HG02884 (cell line): Measurements from ENCODE around the gene FIGNL1.

Experiments used
- ATAC-seq: cut with Tn5 transposase; IDR thresholded peaks from one replicate; pipeline ENCODE4 v1.9.1; 2021; ENCODE audit warnings: mild to moderate bottlenecking, moderate library complexity; ENCODE audit not compliant: unreplicated experiment

FIGNL1 gene

GRCh38 chr7:50449881-50450589, at the start of gene FIGNL1:
FIGNL1 (minus strand) TSS chr7:50450350; CDS start chr7:50447287, 3,063 bp downstream.
- peak; percentile 71 for ATAC-seq

DNA sequence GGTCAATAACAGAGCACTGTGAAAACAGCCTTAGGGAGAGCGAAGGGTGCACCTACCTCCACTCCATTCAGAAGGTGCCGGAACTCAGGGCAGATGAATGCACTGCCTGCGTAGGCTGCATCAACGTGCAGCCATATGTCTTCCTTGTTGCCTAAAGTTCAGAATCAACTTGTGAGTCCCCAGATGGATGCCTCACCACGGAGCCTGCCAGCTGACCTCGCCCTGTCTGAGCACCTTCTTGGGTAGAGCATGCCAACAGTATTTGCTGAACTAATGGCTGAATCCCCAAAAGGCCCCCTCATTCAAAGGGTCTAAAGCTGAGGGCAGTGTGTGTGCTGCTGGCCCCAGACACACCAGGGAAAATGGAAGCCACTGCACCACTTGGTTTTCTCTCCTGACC, 48.9 kb upstream of the FIGNL1 start:
- ATAC-seq, result no peak

GRCh38 chr7:50497968-50498367, 47.8 kb upstream of the FIGNL1 start:
- ATAC-seq, result no peak

DNA sequence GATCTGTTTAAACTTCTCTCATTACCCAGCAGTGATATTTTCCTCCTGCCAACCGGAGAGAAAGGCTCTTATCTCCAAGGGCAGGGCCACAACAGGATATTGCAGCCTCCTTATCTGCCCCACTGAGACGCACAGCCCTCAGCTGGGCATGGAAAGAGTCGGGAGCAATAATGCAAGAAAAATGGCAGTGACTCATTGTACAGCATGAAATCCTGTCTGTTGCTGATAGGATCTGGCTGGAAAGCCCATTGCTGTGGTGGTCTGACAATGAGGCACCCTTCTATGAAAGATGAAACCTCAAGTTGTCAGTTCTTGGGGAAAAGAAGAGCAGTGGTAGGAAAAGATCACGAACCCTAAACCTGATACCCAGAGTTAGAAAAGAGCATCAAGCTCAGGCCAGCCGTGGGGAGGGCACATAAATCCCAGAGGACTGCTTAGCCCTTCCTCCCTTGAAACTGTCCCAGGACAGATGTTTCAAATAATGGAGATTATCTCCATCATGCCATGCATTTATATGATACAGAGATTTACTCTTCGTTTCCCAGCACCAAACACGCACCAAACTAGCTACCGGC, 47.0 kb upstream of the FIGNL1 start:
- no peak for ATAC-seq

- no peak for ATAC-seq
These were observed 46.4 kb upstream of the FIGNL1 start for GRCh38 chr7:50496569-50496968.

GRCh38 chr7:50495746-50496145, 45.6 kb upstream of the FIGNL1 start:
- ATAC-seq, result no peak

- ATAC-seq, result no peak
These were observed 42.8 kb upstream of the FIGNL1 start for GRCh38 chr7:50492770-50493519.

DNA sequence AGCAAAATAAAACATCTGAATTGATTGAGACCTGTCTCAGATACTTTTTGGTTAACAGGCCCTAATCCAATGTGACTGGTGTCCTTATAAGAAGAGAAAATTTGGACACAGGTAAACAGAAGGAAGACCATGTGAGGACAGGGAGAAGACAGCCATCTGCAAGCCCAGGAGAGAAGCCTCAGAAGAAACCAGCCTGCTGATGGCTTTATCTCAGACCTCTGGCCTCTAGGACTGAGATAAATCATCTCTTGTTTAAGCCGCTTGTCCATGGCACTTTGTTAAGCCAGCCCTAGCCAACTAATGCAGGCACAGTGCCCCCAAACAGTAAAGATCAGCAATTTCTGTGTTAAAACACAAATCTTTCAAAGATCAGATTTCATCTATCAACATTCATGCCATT, 41.8 kb upstream of the FIGNL1 start:
- no peak for ATAC-seq

DNA sequence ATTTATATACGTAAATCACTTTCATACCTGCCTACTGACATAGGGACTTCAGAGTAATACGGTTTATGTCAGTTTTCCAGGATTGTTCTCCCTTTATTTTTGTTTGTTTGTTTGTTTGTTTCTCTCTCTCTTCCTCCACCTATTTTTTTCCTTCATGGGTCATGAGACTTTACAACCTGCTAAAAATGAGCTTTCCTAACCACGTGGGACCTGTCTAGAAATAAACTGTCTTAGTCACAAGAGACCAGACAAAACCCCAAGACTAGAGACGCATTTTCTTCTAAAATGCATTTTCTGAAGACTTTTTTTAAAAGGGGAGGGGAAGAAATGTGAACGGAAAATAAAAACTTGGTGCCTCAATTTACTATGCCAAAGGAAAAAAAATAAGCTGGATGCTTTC, 41.1 kb upstream of the FIGNL1 start:
- no peak for ATAC-seq

GRCh38 chr7:50488379-50488778, 38.2 kb upstream of the FIGNL1 start:
- no peak for ATAC-seq

DNA sequence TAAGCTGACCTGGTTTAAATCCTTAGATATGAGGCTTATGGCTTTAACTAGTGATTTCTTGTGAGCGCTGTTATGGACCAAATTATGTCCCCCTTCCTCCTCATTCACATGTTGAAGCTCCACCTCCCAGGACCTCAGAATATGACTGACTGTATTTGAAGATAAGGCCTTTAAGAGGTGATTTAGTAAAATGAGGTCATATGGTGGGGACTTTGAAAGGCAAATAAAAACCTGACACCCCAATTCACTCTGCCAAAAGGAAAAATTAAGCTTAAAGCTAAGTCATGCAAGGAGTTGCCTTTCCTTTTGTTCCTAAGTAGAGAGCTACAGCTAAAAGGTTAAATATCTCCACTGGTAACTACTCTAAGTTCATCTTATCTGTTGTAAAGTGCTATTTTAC, 36.4 kb upstream of the FIGNL1 start:
- no peak for ATAC-seq

GRCh38 chr7:50481867-50482266, 31.7 kb upstream of the FIGNL1 start:
- no peak for ATAC-seq

DNA sequence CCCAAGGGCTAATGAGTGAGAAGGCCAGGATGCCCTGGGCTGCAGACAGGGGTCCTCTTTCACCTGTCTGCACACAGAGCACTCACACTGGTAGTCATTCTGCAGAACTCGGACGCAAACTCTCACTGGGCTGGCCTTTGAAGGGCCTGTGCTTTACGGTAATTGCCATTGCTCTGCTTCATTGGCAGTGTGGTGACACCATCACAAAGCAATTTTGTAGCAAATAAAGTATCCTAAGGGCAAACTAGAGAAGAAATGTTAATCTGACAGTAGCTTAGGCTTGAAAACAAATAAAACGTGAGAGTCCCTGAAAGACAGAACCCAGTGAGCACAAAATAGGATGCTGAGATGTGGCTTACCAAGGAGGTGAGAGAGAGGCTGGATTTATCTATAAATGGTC, 30.6 kb upstream of the FIGNL1 start:
- ATAC-seq, result no peak

DNA sequence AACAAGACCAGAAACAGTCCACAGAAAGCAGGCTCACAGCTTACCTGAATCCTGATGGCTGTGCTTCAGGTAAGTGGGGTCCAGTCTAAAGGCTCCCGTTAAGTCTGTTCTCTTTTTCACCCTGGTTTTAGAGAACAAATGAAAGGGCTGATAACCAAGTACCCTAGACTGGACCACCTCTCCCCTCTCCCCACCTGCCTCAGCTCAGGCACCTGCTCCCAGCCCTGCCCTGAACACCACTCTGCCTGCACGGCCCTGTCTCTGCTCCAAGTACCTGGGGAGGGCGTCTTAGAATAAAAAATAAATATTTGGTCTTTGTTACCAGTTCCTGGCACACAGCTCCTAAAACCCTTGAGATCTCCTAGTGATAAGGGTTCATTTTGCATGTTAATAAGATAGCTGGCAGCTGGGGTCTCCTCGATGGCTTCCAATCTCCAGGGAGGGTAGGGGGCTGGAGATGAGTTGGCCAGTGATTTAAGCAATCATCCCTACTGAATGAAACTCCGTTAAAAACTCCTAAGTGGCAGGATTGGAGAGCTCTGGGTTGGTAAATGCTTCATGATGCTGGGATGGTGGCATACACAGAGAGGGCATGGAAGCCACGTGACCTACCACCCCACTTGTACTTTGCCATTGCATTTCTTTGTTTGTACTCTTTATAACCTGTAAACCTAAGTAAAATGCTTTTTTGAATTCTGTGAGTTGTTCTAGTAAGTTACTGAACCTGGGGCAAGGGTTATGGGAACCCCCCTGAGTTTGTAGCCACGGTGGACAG, 29.8 kb upstream of the FIGNL1 start:
- ATAC-seq, result no peak

DNA sequence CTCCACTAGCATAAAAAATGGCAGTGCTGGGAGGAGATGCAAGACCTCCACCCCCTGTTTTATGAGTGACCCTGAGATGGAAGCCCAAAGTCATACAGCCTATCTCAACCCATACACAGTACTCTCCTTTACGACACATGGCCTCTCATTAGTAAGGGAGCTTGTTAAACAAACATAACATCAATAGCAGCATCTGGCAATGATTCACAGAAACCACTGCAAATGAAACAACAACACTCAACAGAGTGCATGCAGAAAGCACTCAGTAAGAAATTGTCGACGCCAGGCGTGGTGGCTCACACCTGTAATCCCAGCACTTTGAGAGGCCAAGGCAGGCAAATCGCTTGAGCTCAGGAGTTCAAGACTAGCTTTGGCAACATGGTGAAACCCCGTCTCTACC, 27.5 kb upstream of the FIGNL1 start:
- ATAC-seq, result no peak

GRCh38 chr7:50476953-50477625, 26.9 kb upstream of the FIGNL1 start:
- ATAC-seq, result no peak

DNA sequence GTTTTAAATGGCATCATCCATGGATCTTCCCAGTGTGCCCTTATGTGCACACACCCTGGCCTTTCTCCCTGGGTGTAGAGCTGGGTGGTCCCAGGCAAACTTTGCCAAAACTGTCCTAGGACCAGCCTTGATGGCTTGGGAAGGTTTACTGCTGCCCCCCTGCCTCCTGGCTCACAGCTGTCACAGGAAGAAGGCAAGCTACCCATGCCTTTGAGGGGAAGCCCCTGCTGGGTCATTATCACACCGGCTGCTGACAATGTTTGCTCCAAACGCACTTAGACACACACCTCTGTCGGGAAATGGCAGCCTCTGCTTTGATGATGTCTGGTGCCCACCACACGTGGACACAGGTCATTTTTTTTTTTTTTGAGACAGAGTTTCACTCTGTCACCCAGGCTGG, 25.2 kb upstream of the FIGNL1 start:
- ATAC-seq, result no peak

- ATAC-seq, result no peak
These were observed 24.4 kb upstream of the FIGNL1 start for GRCh38 chr7:50474382-50475160.

DNA sequence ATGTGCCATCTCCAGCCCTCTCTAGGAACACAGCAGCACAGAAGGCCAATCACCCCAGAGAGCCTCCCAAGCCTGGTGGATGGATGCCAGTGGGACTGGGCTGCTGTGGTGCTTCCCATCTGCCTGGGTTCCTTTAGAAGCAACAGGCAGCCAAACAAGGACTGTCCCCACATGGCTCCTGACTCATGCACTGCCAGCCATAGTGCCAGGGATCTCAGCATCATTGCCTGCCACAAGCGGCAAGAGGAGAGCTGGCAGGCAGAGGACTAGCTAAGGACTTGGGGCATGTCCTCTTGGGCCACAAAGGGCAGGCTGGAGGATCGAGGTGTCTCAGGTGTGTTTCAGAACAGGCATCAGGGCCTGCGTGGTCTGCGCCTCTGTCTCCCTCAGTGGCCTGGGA, 23.4 kb upstream of the FIGNL1 start:
- no peak for ATAC-seq

DNA sequence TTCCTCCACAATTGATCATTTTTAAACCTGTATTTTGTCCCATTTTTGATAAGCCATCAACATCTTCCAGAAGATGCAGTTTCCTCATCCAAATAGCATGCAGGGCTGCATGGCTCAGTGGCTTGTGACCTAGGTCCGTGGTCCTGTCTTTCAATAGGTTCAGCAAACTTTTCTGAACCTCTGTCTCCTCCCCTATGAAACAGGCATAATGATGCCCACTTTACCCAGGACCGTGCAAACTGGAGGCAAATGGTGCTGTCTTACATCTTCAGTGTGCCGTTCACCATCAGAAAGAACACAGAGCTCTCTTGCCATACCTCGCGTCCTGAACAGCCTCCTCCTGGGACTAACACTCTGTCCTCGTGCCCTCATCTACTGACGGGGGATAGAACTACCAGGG, 22.3 kb upstream of the FIGNL1 start:
- ATAC-seq, result no peak
